ENCODE measurements around the gene C17orf50.
"Not testable (repeated sequence)": the region's sequence is repeated elsewhere in the genome, so short reads cannot be mapped to it uniquely, and the experiment has no call there.

Gene C17orf50

GRCh38 chr17:35735036-35735805 lies 25.5 kb upstream of the C17orf50 start:
- no peak for DNase-seq

DNA sequence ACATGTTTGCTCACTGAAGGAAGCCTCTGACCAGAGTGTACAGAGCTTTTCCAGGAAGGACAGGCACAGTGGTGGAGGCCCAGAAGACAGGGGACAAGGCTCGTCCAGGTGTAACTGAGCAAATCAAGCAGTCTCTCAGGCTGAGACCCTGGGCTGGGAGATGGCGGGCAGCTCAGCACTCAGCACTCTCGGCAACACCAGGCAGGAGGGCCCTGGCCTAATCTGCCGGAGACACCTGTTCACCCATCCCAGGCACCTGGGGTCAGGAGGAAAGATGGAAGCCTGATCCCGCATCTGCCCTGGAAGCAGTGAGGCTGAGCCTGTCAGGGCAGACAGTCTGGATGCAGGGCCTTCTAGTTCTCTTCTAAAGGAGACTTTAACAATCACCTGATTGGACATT lies 24.5 kb upstream of the C17orf50 start:
- DNase-seq, result no peak

DNA sequence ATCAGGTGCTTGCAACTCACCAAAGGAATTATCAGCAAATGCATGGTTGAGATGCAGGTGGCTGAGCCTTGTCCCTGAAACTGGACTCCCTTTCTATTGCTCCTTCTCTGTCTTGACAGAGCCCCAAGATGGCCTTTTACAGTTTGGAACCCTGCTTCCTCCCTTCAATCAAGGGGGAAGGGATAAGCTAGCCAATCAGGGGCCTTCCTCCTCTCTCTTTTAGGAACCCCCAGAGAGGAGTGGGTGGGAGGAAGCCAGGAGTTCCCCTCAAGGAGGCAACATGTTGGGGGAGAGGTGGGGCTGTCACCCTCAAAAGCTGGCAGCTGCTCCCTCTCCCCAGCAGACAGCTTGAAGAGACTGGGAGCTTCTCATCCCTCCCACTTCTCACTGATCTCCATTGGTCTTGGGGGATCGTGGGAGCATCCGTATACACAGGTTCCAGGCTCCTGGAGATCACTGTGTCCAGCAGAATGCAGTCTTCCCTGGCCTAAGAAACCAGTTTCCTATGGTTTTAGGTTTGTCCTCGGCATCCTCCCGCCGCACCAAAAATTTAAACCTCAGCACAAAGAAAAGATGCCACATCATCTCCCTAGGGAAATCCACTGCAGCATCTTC lies 22.1 kb upstream of the C17orf50 start:
- DNase-seq, result no peak

DNA sequence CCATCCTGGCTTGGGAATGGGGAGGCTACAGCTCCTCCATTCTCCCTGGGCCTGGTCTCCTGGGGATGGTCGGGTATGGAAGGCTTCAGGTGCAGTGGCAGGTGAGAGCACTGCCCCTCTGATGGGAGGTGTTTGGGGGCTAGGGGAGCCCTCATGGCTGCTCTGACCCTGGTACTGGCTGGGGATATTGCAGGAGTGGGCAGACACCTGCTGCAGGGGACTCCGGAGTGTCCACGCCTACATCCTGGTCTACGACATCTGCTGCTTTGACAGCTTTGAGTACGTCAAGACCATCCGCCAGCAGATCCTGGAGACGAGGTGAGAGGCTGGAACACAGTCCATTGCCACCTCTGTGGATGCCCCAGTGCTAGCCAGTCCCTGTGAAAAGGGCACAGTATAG lies 20.5 kb upstream of the C17orf50 start:
- DNase-seq, result no peak

GRCh38 chr17:35740997-35741931 lies 19.4 kb upstream of the C17orf50 start:
- DNase-seq, result no peak

GRCh38 chr17:35742496-35742895 lies 18.2 kb upstream of the C17orf50 start:
- no peak for DNase-seq

- no peak for DNase-seq
These were observed 17.7 kb upstream of the C17orf50 start for GRCh38 chr17:35742896-35743477.

DNA sequence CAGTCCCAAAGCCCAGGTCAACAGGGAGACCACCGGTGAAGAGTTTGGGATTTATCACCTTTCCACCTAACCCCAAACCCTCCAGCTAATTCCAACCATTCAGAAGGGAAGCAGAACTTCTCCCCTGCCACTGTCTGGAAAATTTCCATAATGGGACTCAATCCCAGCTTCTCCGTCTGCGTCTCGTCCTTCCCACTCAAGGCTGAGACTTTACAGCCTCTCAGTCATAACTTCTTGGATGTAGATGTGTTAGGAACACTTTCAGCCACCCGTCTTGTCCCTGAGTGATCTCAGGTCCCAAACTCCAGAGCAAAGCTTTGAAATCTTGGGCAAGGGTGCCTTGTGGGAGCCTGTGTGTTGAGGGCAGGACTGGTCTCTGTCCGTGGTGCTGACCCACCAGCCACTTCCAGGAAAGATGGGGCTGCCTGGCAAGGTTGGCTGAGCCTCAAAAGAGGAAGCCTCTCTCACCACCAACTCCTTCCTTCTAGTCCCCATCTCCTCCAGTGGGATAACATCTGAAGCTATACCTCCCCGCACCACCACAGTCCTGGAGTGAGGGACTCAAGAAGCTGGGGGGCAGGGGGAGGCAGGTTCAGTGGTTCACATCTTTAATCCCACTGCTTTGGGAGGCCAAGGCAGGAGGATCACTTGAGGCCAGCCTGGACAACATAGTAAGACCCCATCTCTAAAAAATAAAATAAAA lies 16.9 kb upstream of the C17orf50 start:
- no peak for DNase-seq

DNA sequence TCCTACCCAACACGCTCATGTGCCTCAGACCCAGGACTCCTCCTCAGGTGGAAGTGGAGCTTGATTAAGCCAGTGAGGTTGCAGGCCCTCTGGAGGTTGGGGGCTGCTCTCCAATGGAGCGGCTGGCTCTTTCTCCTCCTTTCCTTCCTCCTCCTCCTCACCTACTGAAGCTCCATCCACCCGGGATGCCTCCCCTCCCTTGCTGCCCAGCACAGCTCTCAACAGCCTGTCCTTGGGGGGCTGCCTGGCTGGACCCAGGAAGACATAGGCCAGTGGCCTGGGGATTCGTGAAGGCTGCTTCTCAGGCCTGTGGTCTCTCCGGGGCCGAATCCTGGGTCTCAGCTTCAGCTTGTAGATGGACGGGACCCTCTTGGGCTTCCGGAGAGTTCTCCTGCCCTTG lies 15.9 kb upstream of the C17orf50 start:
- no peak for DNase-seq

GRCh38 chr17:35745246-35745645 lies 15.4 kb upstream of the C17orf50 start:
- no peak for DNase-seq

DNA sequence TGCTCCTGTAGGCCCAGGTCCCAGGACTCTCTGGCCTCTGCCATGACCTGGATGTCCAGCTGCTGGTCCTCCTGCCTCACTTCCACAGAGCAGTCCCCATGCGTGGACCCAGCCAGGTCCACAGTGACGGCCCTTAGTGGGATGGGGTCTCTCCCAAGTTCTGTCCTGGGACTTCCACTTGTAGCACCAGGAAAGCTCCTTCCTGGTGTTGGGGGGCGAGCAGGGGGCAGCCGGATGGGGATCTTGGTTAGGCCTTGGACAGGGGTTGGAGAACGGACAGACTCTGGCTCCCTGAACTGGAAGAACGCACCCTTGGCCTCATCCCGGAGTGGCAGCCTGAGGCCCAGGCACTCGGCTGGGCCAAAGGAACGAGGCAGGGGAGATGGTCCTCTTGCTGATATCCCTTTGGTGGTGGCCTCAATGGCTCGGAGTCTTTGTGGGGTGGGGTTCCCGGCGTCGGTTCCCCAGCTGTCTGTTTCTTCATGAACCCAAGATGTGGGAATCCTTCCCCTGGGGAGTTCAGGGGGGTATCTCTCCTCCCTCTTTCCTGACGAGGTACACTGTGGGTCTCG lies 14.9 kb upstream of the C17orf50 start:
- DNase-seq, result no peak

- peak; percentile 43 for DNase-seq
These were observed 13.1 kb upstream of the C17orf50 start for GRCh38 chr17:35747540-35748017.

DNA sequence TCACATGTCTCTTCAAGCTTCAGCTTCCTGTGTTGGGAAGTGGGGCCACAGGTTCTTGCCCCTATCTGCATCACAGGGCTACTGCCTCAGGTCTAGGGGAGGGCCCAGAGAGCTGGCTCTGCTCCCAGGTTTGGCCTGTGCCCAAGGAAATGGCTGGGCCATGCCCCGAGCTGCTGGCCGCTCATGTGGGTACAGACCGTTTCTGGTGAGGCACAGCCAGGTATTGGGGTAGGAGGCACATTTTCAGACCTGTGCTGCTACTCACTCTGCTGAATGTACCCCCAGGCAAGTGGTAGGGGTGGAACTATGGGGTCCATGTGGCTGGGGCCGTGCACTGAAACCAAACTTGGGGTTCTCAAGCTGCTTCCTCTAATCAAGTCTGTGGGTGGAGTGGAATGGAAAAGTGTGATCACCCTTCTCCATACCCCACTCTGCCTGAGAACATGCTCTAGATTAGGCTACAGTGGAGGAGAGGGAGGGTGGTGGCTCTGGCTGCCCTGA lies 12.3 kb upstream of the C17orf50 start:
- no peak for DNase-seq

DNA sequence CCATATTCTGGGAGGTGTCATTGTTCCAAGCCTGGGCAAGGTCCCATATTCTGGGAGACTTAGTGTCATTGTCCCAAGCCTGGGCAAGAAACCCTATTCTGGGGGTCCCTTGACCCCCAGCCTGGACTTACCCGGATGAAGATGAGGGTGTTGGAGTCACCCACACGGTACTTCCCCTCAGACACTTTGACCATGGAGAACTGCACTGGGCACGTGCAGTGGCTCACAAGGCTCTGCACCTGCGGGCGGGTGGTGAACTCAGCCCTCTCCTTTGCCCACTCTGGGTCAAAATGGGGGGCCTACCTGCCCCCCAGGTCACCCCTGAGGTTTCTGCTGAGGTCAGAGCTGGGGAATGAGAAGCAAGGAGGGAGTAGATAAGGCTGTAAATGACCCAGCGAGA lies 11.7 kb upstream of the C17orf50 start:
- no peak for DNase-seq

GRCh38 chr17:35749560-35750412 lies 10.9 kb upstream of the C17orf50 start:
- DNase-seq, result no peak

DNA sequence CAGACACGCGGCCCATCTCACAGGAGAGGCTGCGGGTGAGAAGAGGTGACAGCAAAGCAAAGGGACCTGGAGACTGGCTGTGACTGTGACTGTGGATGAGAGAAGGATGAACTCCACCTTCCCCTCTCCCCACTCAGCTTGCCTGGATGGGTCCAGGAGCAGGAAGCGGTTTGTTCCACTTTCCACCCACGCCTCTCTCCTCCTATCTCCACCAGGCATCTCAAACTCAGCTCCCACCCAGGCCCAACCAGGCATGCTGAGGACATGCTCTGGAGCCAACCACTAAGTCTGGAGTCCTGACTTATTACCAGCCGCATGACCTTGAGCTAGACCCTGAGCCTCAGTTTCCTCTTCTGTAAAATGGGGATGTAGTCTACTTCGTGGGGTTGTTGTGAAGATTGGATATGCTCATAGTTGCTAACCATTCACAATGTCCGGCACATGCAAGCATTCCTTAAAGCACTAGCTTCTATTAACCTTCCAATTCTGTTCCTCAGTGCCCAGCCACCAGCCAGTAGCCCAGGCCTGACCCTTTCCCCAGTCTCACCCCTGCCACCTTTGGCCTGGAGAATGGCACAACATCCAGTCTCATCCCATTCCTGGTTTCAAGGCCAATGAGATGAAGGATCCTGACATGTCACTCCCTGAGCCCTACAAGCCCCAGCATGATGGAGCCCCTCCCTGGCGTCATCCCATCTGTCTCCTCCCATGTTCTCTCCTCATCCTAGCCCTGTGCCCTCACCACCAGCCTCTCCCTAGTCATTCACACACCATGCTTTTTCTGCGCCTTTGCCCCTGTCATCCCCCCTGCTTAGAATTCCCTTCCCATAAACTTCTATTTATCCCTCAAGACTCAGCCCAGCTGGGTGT lies 9.9 kb upstream of the C17orf50 start:
- no peak for DNase-seq

DNA sequence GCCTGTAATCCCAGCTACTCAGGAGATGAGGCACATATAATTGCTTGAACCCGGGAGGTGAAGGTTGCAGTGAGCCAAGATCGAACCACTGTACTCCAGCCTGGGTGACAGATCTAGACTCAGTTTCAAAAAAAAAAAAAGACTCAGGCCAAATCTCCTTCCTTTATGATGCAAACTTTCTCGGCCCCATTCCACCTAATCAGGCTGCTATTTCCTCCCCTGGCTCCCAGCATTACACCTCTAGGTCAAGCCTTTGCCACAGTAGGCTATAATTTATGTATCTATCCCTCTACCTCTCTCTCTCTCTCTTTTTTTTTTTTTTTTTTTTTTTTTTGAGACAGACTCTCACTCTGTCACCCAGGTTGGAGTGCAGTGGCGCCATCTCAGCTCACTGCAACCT lies 9.1 kb upstream of the C17orf50 start:
- not testable (repeated sequence) for DNase-seq

DNA sequence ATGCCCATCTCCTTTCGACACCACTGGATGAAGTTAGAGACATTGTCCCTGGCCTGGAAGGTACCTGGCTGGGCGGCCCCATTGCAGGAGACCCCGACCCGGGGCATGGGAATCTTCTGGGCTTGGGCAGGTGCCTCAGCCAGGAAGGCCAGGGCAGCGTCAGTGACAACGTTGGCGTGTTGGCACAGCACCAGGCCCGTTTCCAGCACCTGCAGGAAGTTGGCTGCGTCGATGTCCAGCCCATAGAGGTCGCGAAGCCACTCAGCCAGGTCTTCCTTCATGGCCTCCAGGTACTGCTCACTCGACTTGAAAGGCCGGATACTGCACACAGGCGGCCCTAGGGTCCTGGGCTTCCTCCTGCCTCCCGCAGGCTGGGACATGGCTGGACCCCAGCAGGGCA lies 8.2 kb upstream of the C17orf50 start:
- DNase-seq, result no peak

DNA sequence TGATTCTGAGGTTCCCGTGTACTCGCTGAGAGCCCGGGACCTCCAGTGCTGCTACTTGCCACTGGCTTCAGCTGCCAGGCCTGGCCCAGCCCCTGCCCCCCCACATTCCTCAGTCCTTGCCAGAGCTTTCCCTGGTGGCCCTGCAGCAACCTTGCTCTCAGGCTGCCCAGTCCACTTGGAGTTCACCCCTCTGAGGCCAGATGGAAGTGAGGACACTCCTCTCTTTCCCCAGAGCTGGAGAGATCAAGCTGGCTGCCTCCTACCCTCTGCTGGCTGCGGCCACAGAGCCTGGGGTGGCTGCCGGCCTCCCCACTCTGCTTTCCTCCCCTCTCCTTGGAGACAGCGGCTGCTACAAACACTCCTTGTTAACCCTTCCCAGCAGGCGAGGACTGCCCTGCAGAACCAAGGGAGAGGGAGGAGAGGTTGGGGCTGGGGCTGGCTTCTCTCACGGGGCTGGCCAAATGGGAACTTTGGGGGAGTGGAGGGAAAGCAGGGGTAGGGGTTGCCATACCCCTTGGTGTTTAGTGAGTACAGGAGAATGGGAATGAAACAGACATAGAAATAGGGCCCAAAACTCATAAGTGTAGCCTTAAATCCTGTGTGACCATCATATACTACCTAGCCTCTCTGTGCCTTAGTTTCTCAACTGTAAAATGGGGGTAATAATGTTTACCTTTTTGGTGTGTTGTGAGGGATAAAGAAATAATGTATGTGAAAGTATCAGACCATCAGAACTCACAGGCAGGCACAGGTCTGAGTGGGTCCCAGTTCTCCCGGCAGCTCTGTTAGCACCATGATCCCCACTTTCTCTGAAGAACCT lies 7.5 kb upstream of the C17orf50 start, which contains the start of gene GAS2L2:
TSS of gene GAS2L2 (minus strand) at position 295 of the 820 bp plus-strand sequence. CDS start 389 bp downstream, outside the sequence.
- no peak for DNase-seq

All from NK-92 treated with Interleukin-12 subunit alpha and Interleukin-12 subunit beta, amount 100 ng/mL, for 24 hours (cell line).